Fibroblast of pulmonary artery (primary cell): ENCODE results near the gene DDX54.
"Not testable (repeated sequence)": the region's sequence is repeated elsewhere in the genome, so short reads cannot be mapped to it uniquely, and the experiment has no call there.

Experiments
- DNase-seq: peaks from one replicate; pipeline ENCODE4 v3.0.0-alpha.2; 2010; ENCODE audit warnings: low read depth
- H3K4me3 ChIP-seq: replicated peaks from 2 replicates; pipeline ENCODE4 v1.5.1; 2011; ENCODE audit warnings: low read depth, mild to moderate bottlenecking, control low read depth, low read length, moderate library complexity
- CTCF ChIP-seq: IDR thresholded peaks from 2 replicates; pipeline ENCODE4 v1.5.1; 2011; ENCODE audit warnings: mild to moderate bottlenecking, control low read depth, low read length, inconsistent platforms; ENCODE audit errors: missing control alignments

Gene DDX54

GRCh38 chr12:113214895-113215400 is 29.7 kb upstream of the DDX54 start:
- TF ChIP-seq CTCF = no peak
- peak; percentile 98 for DNase-seq
- no peak overlapping the region for H3K4me3 ChIP-seq

DNA sequence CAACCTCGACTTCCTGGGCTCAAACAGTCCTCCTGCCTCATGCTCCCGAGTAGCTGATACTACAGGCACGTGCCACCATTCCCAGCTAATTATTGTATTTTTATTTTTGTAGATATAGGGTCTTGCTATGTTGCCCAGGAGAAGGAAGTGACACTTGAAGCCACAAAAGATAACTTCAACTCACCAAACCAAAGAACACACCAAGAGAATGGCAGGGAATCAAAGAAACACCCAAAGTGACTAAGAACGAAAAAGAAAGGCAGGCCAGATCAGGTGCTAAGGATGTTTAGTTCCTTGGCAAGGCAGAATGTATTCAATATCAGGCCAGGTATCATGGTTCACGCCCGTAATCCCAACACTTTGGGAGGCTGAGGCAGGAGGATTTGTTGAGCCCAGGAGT is 25.9 kb upstream of the DDX54 start:
- no peak for DNase-seq
- no peak overlapping the region for H3K4me3 ChIP-seq
- TF ChIP-seq CTCF = no peak

DNA sequence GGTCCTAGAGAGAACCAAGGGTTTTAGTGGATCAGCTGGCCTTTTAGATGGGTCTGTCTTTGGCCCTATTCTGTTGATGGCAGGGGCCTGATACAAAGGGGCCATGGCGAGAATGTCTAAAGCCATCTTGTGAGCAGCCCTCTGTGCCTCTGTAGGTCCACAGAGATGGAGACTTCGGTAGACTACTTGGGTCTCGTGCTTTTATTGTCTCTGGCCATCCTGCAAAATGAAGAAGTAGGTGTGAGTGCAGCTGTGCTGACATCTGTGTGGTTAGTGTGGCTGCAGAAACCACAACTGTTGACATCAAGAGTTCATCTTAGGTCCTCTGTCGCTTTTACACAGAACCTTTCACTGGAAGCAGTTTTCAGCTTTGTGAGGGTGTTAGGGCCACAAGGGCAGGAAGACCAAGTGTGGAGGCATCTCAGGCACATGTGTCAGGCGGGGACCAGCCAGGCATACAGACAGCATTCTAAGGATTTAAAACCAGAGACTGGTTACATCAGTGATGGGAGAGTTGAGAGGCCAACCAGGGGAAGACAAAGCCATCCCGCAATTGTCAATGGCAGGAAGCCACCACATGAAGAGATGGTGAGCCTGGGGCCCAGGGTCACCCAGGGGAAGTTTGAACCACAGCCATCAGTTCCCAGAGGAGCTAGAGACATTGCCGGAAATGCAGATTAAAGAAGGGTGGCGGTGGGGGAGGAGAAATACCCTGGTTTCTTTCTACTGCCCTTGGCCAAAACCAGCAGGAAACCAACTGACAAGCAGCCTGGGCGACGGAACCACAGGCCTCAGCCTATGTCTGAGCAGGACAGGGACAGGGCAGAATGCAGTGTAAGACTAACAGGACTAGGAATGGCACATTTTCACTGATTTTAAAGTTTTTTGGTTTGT is 23.0 kb upstream of the DDX54 start:
- TF ChIP-seq CTCF = no peak
- DNase-seq = peak; percentile 38
- no peak overlapping the region for H3K4me3 ChIP-seq

DNA sequence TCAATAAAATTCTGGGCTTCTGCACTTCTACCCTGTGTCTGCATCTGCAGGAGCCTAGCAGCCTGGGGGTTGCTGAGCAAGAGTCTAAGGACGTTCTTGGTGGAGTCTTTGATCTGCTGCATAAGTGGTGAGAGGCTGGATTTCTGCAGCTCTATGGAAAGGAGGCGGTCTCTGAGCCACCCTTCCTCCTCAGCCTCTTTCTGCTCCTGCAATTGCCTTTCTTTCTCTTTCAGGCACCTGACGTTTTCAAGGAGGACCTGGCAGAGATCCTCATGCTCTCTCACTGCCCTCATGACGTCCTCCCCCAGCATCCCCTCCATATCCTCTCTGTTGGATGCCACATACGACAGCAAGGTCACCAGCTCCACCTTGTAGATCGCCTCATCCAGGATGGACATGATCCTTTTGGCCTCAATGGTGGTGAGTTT is 22.3 kb upstream of the DDX54 start:
- H3K4me3 ChIP-seq = no peak overlapping the region
- DNase-seq = no peak
- no peak for TF ChIP-seq CTCF

DNA sequence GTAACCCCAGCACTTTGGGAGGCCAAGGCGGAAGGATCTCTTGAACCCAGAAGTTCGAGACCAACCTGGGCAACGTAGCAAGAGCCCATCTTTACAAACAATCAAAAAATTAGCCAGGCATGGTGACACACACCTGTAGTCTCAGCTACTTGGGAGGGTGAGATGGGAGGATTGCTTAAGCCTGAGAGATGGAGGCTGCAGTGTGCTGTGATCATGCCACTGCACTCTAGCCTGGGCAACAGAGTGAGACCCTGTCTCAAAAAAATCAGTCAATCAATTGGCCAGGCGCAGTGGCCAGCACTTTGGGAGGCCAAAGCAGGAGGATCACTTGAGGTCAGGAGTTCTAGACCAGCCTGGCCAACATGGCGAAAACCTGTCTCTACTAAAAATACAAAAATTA is 21.5 kb upstream of the DDX54 start:
- not testable (repeated sequence) for H3K4me3 ChIP-seq, DNase-seq

DNA sequence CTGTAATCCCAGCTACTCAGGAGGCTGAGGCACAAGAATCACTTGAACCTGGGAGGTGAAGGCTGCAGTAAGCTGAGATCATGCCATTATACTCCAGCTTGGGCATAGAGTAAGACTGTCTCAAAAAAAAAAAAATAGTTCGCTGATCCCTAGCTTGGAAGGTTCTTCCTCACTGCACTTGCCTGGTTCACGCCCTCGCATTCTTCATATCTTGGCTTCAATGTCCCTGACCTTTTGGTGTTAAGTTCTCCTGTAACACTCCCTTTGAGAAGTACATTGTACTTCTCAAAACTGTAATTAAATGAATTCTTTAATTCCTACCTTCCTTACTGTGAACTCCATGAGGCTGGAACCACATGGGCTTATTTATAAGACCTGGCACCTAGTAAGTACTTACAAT is 19.5 kb upstream of the DDX54 start:
- TF ChIP-seq CTCF = no peak
- no peak overlapping the region for H3K4me3 ChIP-seq
- DNase-seq = no peak

- TF ChIP-seq CTCF = no peak
- peak; percentile 55 for DNase-seq
These were observed 18.8 kb upstream of the DDX54 start for GRCh38 chr12:113203852-113204760.

More at GRCh38 chr12:113203852-113204760, 18.8 kb upstream of the DDX54 start:
- H3K4me3 ChIP-seq = no peak overlapping the region
